GM21528 (cell line): Measurements from ENCODE around the gene MAN1B1.

Source experiments
- ATAC-seq: cut with Tn5 transposase; IDR thresholded peaks from one replicate; pipeline ENCODE4 v1.9.1; 2021; ENCODE audit warnings: mild to moderate bottlenecking, moderate library complexity; ENCODE audit not compliant: unreplicated experiment, low FRiP score

The MAN1B1 gene

DNA sequence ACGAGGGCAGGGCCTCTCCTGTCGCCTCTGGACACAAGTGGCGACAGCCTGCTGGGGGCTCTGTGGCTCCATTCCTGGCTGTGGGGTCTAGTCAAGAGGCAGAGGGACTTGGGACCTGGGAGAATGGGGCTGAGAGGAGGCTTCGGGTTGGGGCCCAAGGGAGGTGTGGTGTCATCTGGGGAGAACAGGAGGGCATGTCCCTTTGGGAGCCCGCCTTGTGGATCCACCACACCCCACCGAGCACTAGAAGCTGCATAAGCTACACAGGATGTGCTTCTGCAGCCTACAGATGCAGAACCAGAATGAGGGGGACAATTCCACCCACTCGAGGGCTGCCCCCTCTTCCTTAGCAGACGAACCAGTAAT, 3.9 kb upstream of the MAN1B1 start:
- no peak for ATAC-seq

- ATAC-seq, result no peak
Observed at GRCh38 chr9:137083394-137084004, 3.3 kb upstream of the MAN1B1 start.

- no peak for ATAC-seq
Observed at GRCh38 chr9:137084526-137084925, 2.3 kb upstream of the MAN1B1 start.

GRCh38 chr9:137085920-137086530, 760 bp upstream of the MAN1B1 start:
- ATAC-seq, result peak; percentile 12

DNA sequence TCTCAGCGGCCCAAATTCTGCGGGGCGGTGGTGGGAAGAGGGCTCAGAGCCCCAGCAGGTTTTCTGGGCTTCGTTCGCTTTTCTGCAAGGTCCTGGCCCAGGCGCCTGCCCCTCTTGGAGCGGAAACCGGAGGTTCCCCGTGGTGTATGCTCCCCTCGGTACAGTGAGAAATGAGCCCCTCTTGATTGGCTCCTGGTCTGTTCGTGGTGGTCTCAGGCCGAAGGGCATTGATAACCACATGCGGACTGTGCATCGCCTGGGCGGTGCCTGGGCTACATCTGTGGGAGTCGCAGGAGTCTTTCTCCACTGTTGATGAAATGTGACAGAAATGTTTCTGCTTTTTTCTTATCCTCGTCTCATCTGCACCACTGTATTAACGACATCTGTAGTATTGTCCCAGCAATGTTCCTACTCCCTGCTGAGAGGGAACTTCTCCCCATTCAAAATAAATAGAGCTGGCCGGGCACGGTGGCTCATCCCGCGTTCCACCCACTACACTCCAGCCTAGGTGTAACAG, 682 bp downstream of the MAN1B1 start:
- ATAC-seq, result peak; percentile 3

GRCh38 chr9:137088121-137088520, 1.3 kb downstream of the MAN1B1 start:
- no peak for ATAC-seq

DNA sequence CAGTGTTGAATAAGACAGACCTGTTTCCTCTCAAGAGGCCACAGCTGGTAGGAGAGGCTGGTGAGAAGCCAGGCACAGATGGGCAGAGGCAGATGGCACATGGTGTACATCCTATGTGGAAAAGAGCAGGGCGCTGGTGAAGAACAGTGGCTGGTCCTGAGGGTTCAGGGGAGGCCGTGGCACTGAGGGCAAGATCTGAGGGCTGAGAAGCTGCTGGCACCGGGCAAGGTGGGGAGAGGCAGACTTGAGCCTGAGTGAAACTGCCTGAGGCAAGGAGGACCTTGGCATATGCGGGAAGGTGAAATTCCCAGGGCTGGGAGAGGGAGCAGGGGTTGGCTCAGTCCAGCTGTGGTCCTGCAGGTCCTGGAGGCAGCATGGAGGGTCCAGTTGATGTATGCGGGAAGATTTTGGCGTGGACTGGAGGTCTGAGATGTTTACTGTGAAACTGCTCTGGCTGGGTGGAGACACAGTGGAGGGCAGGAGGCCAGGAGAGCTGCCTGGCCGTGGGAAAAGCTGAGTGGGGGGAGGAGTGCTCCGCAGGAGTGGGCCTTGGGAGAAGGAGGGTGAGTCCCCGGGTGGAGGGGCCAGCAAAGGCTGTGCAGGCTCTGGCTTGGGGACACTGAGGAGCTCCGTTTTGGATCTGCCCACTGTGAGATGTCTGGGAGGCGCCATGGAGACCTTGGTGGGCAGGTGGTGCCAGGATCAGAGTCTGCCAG, 2.6 kb downstream of the MAN1B1 start:
- no peak for ATAC-seq

DNA sequence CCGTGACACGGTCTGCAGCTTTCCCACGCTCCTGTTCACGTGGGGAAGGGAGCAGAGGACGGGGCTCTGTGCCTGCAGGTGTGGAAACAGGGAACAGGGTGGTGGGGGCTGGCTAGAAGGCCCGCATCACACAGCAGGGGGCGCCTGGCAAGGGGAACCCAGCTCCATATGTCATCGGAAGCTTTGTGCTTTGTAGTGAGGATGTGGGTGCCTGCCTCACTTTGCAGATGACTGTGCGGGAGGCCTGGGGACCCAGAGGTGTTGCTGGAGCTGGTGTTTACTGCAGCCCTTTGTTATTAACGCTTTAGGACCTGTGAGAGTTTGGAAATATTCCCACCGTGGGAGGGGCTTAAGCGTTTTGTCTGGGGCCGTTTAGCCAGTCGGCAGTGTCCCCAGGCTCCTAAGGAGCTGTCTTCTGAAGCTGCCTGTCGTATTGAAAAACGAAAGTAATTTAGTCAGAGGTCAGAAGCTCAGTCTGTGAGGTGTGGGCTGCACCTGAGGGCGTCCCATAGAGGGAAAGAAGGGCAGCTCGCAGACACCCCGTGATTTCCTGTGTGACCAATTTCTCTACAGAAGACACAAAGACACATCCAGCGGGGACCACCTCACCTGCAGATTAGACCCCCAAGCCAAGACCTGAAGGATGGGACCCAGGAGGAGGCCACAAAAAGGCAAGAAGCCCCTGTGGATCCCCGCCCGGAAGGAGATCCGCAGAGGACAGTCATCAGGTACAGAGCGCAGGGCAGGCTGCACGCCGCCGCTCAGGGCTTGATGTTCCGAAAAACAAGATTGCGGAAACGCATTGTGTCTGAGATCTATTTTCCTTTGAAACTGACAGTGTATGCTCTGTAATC, 9.1 kb downstream of the MAN1B1 start:
- ATAC-seq, result peak; percentile 79

GRCh38 chr9:137096785-137097546, 10.2 kb downstream of the MAN1B1 start:
- ATAC-seq, result no peak

DNA sequence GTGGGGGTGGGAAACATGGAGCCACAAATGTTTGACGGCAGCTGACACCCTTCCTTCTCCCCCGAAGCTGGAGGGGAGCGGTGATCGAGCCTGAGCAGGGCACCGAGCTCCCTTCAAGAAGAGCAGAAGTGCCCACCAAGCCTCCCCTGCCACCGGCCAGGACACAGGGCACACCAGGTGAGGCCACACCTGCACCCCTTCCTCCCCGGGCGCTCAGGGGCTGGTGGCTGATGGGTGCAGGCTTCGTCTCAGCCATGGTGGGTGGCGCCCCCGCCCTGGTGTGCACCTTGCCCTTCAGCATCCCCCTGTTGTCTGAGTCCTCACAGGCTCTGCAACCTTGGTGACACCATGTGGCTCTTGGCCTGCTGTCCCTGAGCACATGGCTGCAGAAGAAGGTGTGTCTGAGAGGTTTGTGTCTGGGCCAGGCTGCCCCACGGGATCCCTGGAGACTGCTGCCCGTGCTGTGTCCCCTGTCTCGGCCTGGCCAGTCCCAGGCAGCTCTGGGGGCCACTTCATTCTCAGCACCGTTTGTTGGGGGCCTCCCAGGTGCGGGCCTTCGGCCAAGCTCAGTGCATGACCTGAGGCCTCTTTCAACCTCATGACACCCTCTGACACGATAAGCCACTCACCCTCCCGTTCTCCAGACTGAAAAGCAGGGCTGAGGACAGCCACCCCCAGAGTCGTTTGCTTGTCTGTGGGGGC, 11.1 kb downstream of the MAN1B1 start:
- ATAC-seq, result no peak

DNA sequence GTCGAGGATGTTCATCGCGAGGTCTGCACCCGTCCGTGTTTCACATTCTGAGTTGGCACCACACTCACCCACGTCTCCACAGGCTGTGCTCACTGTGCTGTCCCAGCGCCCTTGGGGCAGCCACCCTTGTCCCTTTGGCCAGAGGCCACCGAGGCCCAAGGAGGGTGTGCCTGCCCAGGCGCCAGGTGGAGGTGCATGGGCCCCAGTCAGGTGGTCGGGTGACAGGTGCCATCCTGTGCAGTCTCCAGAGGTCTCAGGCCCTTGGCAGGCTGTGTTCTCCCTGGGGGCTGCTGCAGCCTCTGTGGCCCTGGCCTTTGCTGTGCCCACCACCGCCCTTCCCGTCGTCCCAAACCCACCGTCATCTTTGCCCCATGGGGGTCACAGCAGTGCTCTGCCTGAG, 12.4 kb downstream of the MAN1B1 start:
- no peak for ATAC-seq

- ATAC-seq, result no peak
Observed at GRCh38 chr9:137103206-137103999, 16.6 kb downstream of the MAN1B1 start.

DNA sequence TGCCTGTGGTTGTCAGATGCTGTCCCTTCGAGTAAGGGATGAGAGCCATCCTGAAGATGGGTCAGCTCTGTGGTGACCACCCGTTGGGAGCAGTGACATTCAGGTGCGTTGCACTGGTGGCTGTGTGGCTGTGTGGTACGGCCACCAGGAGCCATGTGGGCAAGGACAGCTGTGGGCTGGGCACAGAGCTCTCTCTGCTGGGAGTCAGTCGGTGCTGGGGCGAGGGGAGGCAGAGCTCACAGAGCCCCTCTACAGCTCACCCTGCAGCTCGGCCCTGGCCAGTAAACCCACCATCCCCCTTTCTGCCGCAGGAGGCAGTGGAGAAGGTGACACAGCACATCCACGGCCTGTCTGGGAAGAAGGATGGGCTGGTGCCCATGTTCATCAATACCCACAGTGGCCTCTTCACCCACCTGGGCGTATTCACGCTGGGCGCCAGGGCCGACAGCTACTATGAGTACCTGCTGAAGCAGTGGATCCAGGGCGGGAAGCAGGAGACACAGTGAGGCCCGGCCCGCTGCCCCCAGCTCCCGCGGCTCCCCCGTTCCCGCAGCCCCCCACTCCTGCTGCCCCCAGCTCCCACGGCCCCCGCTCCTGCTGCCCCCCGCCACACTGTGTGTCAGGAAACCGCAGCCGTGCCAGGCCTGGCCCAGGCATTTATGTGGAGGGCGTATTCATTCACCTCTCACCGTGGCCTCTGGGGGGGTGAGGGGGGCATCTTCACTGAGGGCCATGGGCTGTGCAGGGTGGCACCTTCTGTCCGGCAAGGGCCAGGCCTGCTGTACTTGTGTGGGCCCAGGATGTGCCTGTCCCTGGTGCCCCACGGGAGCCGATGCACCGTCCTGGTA, 19.3 kb downstream of the MAN1B1 start:
- ATAC-seq, result no peak

GRCh38 chr9:137106662-137107250, 20.0 kb downstream of the MAN1B1 start:
- ATAC-seq, result no peak

DNA sequence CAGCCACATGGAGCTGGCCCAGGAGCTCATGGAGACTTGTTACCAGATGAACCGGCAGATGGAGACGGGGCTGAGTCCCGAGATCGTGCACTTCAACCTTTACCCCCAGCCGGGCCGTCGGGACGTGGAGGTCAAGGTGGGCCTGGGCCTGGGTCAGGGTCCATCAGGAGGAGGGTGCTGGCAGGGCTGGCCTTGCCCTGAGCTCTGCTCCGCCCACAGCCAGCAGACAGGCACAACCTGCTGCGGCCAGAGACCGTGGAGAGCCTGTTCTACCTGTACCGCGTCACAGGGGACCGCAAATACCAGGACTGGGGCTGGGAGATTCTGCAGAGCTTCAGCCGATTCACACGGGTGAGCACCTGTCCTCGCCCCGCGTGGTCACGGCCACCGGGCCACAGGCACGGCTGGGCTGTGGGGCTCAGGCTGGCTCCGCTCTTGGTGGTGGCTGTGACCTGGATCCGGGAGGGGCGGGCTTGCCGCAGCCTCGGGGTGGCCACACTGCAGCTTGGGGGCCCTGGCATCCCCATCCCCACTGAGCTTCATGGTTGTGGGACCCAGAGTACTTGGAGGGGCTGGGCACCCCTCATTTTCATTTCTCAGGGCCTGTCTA, 20.6 kb downstream of the MAN1B1 start:
- ATAC-seq, result no peak

GRCh38 chr9:137107982-137108381, 21.2 kb downstream of the MAN1B1 start:
- ATAC-seq, result no peak

DNA sequence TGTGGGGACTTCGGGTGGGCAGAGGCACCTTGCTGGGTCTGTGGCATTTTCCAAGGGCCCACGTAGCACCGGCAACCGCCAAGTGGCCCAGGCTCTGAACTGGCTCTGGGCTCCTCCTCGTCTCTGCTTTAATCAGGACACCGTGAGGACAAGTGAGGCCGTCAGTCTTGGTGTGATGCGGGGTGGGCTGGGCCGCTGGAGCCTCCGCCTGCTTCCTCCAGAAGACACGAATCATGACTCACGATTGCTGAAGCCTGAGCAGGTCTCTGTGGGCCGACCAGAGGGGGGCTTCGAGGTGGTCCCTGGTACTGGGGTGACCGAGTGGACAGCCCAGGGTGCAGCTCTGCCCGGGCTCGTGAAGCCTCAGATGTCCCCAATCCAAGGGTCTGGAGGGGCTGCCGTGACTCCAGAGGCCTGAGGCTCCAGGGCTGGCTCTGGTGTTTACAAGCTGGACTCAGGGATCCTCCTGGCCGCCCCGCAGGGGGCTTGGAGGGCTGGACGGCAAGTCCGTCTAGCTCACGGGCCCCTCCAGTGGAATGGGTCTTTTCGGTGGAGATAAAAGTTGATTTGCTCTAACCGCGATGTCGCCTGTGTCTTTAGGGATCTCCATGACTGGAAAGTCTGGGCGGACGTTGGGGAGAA, 21.9 kb downstream of the MAN1B1 start:
- ATAC-seq, result no peak
